GM12874 (cell line): Measurements from ENCODE around the gene B3GAT3.

ENCODE experiments used
- CTCF ChIP-seq: IDR thresholded peaks from 2 replicates; pipeline ENCODE4 v1.5.1; 2011; ENCODE audit warnings: low read depth, mild to moderate bottlenecking, control low read depth, low read length, moderate library complexity; ENCODE audit not compliant: insufficient read depth

B3GAT3 gene

GRCh38 chr11:62621567-62622470 is at the start of gene B3GAT3:
TSS of gene B3GAT3 (minus strand) at chr11:62621986. CDS start at chr11:62621947, 39 bp downstream.
- TF ChIP-seq CTCF = no peak

GRCh38 chr11:62671236-62671607 is 49.4 kb upstream of the B3GAT3 start:
- no peak for TF ChIP-seq CTCF

- TF ChIP-seq CTCF = no peak
Observed at GRCh38 chr11:62669420-62670161, 47.8 kb upstream of the B3GAT3 start.

- no peak for TF ChIP-seq CTCF
Observed at GRCh38 chr11:62667460-62667859, 45.7 kb upstream of the B3GAT3 start.

- TF ChIP-seq CTCF = no peak
Observed at GRCh38 chr11:62666259-62666926, 44.6 kb upstream of the B3GAT3 start.

- no peak for TF ChIP-seq CTCF
Observed at GRCh38 chr11:62665599-62666258, 43.9 kb upstream of the B3GAT3 start.
